LHCN-M2 (cell line): ENCODE measurements around the gene PGBD5. TPM values are rescaled to one million over a fixed set of nuclear protein-coding genes. Genes with fewer than 3 reads are reported as not detected.

ENCODE experiments used
- DNase-seq: peaks from one replicate; pipeline ENCODE4 v3.0.0-alpha.2; 2012; ENCODE audit warnings: low read depth
- total RNA-seq: library from RNA; depleted of rRNA; stranded (reverse); fragments of >200 nt; gene quantifications from 2 replicates; pipeline ENCODE4 v1.2.3, GENCODE V29; 2014

Gene PGBD5
- total RNA-seq, 1 experiment from 2014 or later, result 0.29 TPM

- no peak for DNase-seq
Observed at GRCh38 chr1:230282157-230282556, 144.0 kb downstream of the PGBD5 start.

DNA sequence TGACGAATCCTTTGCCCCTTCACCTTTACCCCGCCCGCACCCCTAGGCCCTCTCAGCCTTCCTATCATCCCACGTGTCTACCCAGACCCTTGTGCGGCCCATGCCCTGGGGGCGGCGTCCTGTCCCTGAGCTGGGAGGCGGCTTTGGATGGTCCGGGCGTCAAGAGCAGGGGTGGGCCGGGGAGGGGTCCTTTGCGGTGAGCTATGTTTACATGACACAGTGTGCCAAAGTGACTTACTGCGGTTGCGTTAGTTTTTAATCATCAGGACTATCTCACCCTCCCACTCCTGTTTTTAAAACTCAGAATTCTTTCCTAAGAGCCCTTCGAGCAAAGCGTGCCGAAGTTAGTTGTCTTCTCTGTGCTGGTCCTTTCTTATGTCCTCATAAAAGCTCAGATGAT lies 144.6 kb downstream of the PGBD5 start:
- DNase-seq, result no peak

GRCh38 chr1:230280906-230281413 lies 145.2 kb downstream of the PGBD5 start:
- no peak for DNase-seq

DNA sequence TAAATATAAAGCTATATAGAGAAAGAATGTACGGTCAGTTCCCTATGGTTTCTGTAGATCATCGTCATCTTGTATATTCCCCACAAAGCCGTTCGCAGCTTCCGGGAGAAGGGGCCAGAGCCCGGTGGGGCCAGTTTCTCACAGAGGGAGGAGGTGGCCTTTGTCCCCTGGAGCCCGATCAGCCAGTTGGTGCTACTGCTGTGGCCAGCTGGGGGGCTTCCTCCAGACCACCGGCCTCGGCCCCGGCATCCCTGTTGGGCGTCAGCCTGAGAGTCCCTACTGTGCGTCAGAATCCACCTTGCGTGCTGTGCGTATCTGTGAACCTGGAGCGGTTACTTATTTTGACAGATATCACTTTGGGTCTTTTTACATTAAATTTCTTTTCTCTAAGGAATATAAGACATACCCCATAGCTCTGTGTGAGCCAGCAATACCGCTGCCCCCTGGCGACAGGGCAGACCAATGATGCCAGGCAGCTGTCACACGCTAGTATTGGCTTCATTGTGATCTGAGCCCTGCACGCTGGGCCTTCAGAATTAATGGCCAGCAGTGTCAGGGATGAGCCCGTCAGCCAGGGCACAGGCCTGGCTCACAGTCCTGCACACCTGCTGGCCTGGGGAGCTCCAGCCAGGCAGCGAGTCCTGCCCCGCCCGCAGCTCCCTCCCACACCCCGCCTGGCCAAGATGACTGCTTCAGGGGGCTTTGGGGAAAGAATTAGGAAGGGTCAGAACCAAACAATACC lies 145.9 kb downstream of the PGBD5 start:
- no peak for DNase-seq

DNA sequence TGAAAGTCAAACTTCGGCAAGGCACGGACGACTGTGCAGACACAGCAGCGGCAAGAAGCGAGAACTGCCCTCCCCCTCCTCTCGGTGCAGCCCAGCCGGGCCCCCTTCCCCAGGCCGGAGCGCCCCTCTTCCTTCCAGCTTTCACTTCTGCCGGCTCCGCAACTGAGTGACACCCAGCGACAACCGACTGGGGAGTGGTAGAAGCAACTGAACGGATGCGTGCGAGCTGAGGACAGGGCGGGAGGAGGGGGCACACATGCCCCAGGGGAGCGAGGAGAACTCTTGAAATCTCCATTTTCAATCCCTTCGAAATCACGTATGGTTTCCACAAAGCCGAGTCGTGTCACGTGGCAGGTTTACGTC lies 146.6 kb downstream of the PGBD5 start:
- no peak for DNase-seq

DNA sequence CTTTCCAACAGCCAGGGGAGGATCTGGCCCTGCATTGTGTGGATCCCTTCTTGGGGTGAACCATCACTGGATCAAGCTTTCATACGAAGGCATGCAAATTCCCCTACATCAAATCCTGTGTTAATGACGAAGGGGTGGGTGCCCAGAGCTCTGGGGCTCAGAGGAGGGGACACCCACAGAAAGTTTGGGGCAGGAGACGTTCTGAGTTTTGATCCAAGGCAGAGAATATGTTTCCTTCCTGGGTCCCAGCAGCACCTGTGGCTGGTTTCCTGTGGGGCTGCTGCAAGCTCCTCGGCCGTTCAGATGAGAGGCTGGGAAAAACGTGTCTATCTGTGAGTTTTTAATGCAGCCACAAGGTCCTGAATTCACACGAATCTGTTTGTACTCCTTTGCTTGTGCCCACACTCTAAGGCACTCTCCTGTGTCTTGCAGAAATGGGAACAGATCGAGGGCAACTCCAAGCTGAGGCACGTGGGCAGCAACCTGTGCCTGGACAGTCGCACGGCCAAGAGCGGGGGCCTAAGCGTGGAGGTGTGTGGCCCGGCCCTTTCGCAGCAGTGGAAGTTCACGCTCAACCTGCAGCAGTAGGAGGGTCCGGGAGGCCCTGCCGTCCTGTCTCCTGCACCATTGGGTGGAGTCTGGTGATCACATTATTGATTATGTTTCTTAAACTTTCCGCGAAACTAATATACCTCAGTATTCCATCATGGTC lies 147.1 kb downstream of the PGBD5 start:
- no peak for DNase-seq

GRCh38 chr1:230278376-230278775 lies 147.8 kb downstream of the PGBD5 start:
- DNase-seq, result no peak

- no peak for DNase-seq
Observed at GRCh38 chr1:230277201-230278025, 148.7 kb downstream of the PGBD5 start.

DNA sequence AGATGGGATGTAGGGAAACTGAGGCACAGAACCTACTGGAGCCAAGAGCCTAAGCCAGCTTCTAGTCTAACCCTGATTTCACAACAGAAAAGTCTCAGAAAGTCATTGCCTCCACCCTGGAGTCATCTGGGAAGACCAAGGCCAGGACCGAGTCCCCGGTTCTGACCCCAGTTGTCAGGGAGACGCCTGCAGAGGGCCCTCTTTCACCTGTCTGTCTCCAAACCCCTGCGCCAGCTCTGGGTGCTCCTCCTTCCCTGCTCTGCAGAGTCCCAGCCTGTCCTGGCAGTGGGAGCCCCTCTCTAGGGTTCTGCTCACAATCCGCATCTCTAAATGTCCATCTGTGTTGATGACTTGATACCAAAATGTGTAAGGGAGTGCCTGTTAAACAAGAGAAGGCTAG lies 149.7 kb downstream of the PGBD5 start:
- no peak for DNase-seq

DNA sequence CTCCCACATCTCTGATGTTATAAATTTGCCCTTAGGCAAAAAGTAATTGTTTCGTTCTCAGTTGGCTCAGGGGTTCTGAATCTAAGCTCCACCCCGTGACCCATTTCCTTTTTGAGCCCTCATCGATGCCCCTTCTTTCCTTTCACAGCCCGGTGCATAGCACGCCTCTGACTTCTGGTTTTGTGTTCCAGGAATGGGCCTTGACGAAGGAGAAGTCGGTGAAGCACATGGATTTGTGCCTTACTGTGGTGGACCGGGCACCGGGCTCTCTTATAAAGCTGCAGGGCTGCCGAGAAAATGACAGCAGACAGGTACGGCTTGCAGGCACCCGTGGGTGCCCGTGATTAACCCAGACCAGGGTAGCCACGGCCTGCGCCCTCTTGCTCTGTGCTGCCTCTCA lies 151.9 kb downstream of the PGBD5 start:
- no peak for DNase-seq

- DNase-seq, result no peak
Observed at GRCh38 chr1:230273141-230273710, 152.9 kb downstream of the PGBD5 start.

DNA sequence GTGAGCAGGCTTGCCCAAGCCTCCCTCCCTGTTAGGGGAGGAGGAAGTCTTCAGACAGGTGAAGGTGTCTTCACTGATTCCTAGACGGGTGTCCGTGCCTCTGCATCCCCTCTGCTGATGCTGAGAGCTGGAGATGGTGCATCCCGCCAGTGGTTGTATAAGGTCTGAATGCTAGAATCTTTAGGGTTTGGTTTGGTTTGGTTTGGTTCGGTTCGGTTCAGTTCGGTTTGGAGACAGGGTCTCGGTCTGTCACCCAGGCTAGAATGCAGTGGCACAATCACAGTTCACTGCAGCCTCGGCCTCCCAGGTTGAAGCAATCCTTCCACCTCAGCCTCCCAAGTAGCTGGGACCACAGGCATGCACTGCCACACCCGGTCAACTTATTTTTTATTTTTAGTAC lies 153.6 kb downstream of the PGBD5 start:
- DNase-seq, result no peak

- DNase-seq, result no peak
Observed at GRCh38 chr1:230271300-230272035, 154.7 kb downstream of the PGBD5 start.

GRCh38 chr1:230270559-230271281 lies 155.4 kb downstream of the PGBD5 start:
- no peak for DNase-seq

- no peak for DNase-seq
Observed at GRCh38 chr1:230270185-230270558, 156.0 kb downstream of the PGBD5 start.

DNA sequence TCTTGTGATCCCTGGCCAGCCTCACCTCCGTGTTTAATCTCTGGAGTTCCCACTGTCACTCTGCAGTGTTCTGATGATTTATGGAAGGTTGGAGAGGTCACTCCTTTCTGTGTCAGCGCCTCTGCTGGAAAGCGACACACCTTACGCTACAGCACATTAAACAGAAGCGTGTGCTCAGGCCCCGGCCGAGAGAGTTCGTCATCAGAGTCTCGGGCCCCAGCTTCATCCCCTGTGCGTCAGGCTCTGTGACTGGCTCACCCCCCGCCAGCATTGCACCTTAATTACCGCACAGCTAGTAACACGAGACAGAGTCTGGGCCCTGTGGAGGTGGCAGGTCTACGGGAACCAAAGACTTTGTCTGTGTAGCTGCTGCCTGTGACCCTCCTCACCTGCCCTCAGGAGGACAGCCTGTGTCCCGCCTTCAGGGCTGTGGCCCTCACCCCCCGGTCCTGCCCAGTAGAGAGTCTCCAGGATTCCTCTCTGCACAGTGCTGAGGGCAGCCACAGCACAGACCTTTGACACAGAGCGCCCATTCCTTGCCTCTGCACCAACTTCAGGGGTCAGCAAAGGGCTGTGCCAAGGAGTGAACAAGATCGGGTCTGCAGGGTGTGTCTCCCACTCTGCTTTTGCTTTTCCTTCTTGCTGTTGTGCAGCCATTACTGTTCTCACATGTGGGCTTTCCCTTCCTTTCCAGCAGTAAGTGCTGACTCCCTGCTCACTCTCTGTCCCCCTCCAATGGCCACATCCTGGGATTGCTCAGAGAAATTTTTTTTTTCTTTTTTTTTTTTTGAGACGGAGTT lies 157.6 kb downstream of the PGBD5 start:
- peak; percentile 62 for DNase-seq

GRCh38 chr1:230267338-230268065 lies 158.6 kb downstream of the PGBD5 start:
- DNase-seq, result no peak

DNA sequence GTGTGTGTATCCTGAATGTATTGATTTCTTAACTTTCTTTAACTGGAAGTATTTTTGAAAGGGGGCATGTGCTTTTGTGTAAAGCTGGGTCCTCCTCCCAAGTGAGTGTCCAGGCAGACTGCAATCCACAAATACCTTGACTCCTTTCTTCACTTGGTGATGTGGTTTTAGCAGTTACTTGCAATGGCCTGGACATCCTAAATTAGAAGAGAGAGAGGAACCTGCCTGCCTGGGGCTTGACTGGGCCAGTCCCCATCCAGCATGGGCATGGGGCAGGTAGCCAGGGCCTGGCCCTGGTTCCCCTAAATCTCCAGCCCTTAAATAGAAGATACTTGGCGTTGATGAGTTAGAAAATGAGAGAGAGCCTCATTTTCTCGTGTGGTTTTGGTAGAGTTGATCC lies 159.7 kb downstream of the PGBD5 start:
- no peak for DNase-seq
